ENCODE data around the gene IMP3.

The IMP3 gene

GRCh38 chr15:75647370-75648155 lies 7.5 kb upstream of the IMP3 start, which contains the start of gene SNX33:
TSS of gene SNX33 (plus strand) at chr15:75647912. CDS start at chr15:75649103, 1,191 bp downstream.
- Histone ChIP-seq H3K9me3 (ENCODE audit: low read length) (no peaks in the 10 kb centered on the region), H3K9ac (ENCODE audit: low read length) (peak within 1 kb of the TSS; percentile 84), H3K27me3 (ENCODE audit: control insufficient read depth in 1 of 2, insufficient read depth in 2 of 2, low read length in 2 of 2) (no peaks in the 10 kb centered on the region), H3K27ac (ENCODE audit: low read depth, low read length) (peak within 1 kb of the TSS; percentile 98), H3K36me3 (ENCODE audit: insufficient read depth, low read length) (no peaks in the 10 kb centered on the region), H3K4me3 (ENCODE audit: low read depth in 1 of 2, low read length in 2 of 2) (peak within 1 kb of the TSS; percentile 70 to 93), H3K4me1 (ENCODE audit: insufficient read depth, low read length) (peaks cover 48% of the 10 kb centered on the region)

- Histone ChIP-seq H3K36me3 (ENCODE audit: insufficient read depth, low read length) (no peaks in the 10 kb centered on the region), H3K9ac (ENCODE audit: low read length) (peak overlapping the region; percentile 21), H3K4me1 (ENCODE audit: insufficient read depth, low read length) (peaks cover 42% of the 10 kb centered on the region), H3K4me3 (ENCODE audit: low read depth in 1 of 2, low read length in 2 of 2) (peak overlapping the region; percentile 70 to 93), H3K27ac (ENCODE audit: low read depth, low read length) (peak overlapping the region; percentile 98), H3K9me3 (ENCODE audit: low read length) (no peaks in the 10 kb centered on the region), H3K27me3 (ENCODE audit: control insufficient read depth in 1 of 2, insufficient read depth in 2 of 2, low read length in 2 of 2) (no peaks in the 10 kb centered on the region)
Observed at GRCh38 chr15:75646944-75647364, 6.9 kb upstream of the IMP3 start.

- Histone ChIP-seq H3K36me3 (ENCODE audit: insufficient read depth, low read length) (no peaks in the 10 kb centered on the region), H3K27ac (ENCODE audit: low read depth, low read length) (peak overlapping the region; percentile 98), H3K9me3 (ENCODE audit: low read length) (no peaks in the 10 kb centered on the region), H3K27me3 (ENCODE audit: control insufficient read depth in 1 of 2, insufficient read depth in 2 of 2, low read length in 2 of 2) (no peaks in the 10 kb centered on the region), H3K4me3 (ENCODE audit: low read depth in 1 of 2, low read length in 2 of 2) (peak overlapping the region; percentile 70 to 93), H3K4me1 (ENCODE audit: insufficient read depth, low read length) (peaks cover 35% of the 10 kb centered on the region), H3K9ac (ENCODE audit: low read length) (peak overlapping the region; percentile 21)
Observed at GRCh38 chr15:75646112-75646943, 6.3 kb upstream of the IMP3 start.

GRCh38 chr15:75644376-75644775 lies 4.4 kb upstream of the IMP3 start:
- Histone ChIP-seq H3K36me3 (ENCODE audit: insufficient read depth, low read length) (no peaks in the 10 kb centered on the region), H3K9me3 (ENCODE audit: low read length) (no peaks in the 10 kb centered on the region), H3K4me3 (ENCODE audit: low read depth in 1 of 2, low read length in 2 of 2) (no peak overlapping the region), H3K27me3 (ENCODE audit: control insufficient read depth in 1 of 2, insufficient read depth in 2 of 2, low read length in 2 of 2) (no peaks in the 10 kb centered on the region), H3K4me1 (ENCODE audit: insufficient read depth, low read length) (peaks cover 23% of the 10 kb centered on the region), H3K9ac (ENCODE audit: low read length) (no peak overlapping the region), H3K27ac (ENCODE audit: low read depth, low read length) (no peak overlapping the region)

GRCh38 chr15:75641603-75642002 lies 1.6 kb upstream of the IMP3 start:
- H3K9ac ChIP-seq (ENCODE audit: low read length), result no peak overlapping the region
- no peaks in the 10 kb centered on the region for H3K36me3 ChIP-seq (ENCODE audit: insufficient read depth, low read length)
- no peak overlapping the region for H3K4me3 ChIP-seq (ENCODE audit: low read depth in 1 of 2, low read length in 2 of 2)
- H3K9me3 ChIP-seq (ENCODE audit: low read length), result no peaks in the 10 kb centered on the region
- H3K27ac ChIP-seq (ENCODE audit: low read depth, low read length), result no peak overlapping the region
- H3K27me3 ChIP-seq (ENCODE audit: control insufficient read depth in 1 of 2, insufficient read depth in 2 of 2, low read length in 2 of 2), result no peaks in the 10 kb centered on the region
- H3K4me1 ChIP-seq (ENCODE audit: insufficient read depth, low read length), result peaks cover 39% of the 10 kb centered on the region

- no peaks in the 10 kb centered on the region for H3K9me3 ChIP-seq (ENCODE audit: low read length)
- no peak overlapping the region for H3K27ac ChIP-seq (ENCODE audit: low read depth, low read length)
- H3K4me3 ChIP-seq (ENCODE audit: low read depth in 1 of 2, low read length in 2 of 2), result peak overlapping the region in 1 of 2 donors; percentile 98
- H3K27me3 ChIP-seq (ENCODE audit: control insufficient read depth in 1 of 2, insufficient read depth in 2 of 2, low read length in 2 of 2), result no peaks in the 10 kb centered on the region
- no peak overlapping the region for H3K9ac ChIP-seq (ENCODE audit: low read length)
- H3K36me3 ChIP-seq (ENCODE audit: insufficient read depth, low read length), result no peaks in the 10 kb centered on the region
- H3K4me1 ChIP-seq (ENCODE audit: insufficient read depth, low read length), result peaks cover 34% of the 10 kb centered on the region
Observed at GRCh38 chr15:75641179-75641503, 1.1 kb upstream of the IMP3 start.

- Histone ChIP-seq H3K9ac (ENCODE audit: low read length) (peak overlapping the region; percentile 81), H3K4me1 (ENCODE audit: insufficient read depth, low read length) (peaks cover 32% of the 10 kb centered on the region), H3K27ac (ENCODE audit: low read depth, low read length) (peak overlapping the region; percentile 96)
Observed at GRCh38 chr15:75640483-75641178, 607 bp upstream of the IMP3 start.

GRCh38 chr15:75639191-75639708 lies 774 bp downstream of the IMP3 start:
- H3K4me1 ChIP-seq (ENCODE audit: insufficient read depth, low read length), result peaks cover 32% of the 10 kb centered on the region

More at GRCh38 chr15:75640483-75641178, 607 bp upstream of the IMP3 start:
- H3K9me3 ChIP-seq (ENCODE audit: low read length), result no peaks in the 10 kb centered on the region
- H3K36me3 ChIP-seq (ENCODE audit: insufficient read depth, low read length), result no peaks in the 10 kb centered on the region
- H3K27me3 ChIP-seq (ENCODE audit: control insufficient read depth in 1 of 2, insufficient read depth in 2 of 2, low read length in 2 of 2), result no peaks in the 10 kb centered on the region
- peak overlapping the region; percentile 56 to 98 for H3K4me3 ChIP-seq (ENCODE audit: low read depth in 1 of 2, low read length in 2 of 2)

GRCh38 chr15:75637245-75638009 lies 2.6 kb downstream of the IMP3 start:
- no peak overlapping the region for H3K27ac ChIP-seq (ENCODE audit: low read depth, low read length)
- no peaks in the 10 kb centered on the region for H3K36me3 ChIP-seq (ENCODE audit: insufficient read depth, low read length)
- H3K9me3 ChIP-seq (ENCODE audit: low read length), result no peaks in the 10 kb centered on the region
- H3K9ac ChIP-seq (ENCODE audit: low read length), result peak overlapping the region; percentile 21
- H3K4me1 ChIP-seq (ENCODE audit: insufficient read depth, low read length), result peaks cover 32% of the 10 kb centered on the region
- no peaks in the 10 kb centered on the region for H3K27me3 ChIP-seq (ENCODE audit: control insufficient read depth in 1 of 2, insufficient read depth in 2 of 2, low read length in 2 of 2)
- no peak overlapping the region for H3K4me3 ChIP-seq (ENCODE audit: low read depth in 1 of 2, low read length in 2 of 2)

More at GRCh38 chr15:75639191-75639708, 774 bp downstream of the IMP3 start:
- Histone ChIP-seq H3K4me3 (ENCODE audit: low read depth in 1 of 2, low read length in 2 of 2) (peak overlapping the region; percentile 88 to 98), H3K9me3 (ENCODE audit: low read length) (no peaks in the 10 kb centered on the region), H3K9ac (ENCODE audit: low read length) (peak overlapping the region; percentile 18), H3K27ac (ENCODE audit: low read depth, low read length) (peak overlapping the region; percentile 96), H3K27me3 (ENCODE audit: control insufficient read depth in 1 of 2, insufficient read depth in 2 of 2, low read length in 2 of 2) (no peaks in the 10 kb centered on the region), H3K36me3 (ENCODE audit: insufficient read depth, low read length) (no peaks in the 10 kb centered on the region)

- H3K9me3 ChIP-seq (ENCODE audit: low read length), result no peaks in the 10 kb centered on the region
- no peaks in the 10 kb centered on the region for H3K36me3 ChIP-seq (ENCODE audit: insufficient read depth, low read length)
- H3K9ac ChIP-seq (ENCODE audit: low read length), result no peak overlapping the region
- no peak overlapping the region for H3K27ac ChIP-seq (ENCODE audit: low read depth, low read length)
- peaks cover 31% of the 10 kb centered on the region for H3K4me1 ChIP-seq (ENCODE audit: insufficient read depth, low read length)
- H3K4me3 ChIP-seq (ENCODE audit: low read depth in 1 of 2, low read length in 2 of 2), result no peak overlapping the region
- H3K27me3 ChIP-seq (ENCODE audit: control insufficient read depth in 1 of 2, insufficient read depth in 2 of 2, low read length in 2 of 2), result no peaks in the 10 kb centered on the region
Observed at GRCh38 chr15:75636026-75636425, 4.0 kb downstream of the IMP3 start.

Measured in muscle layer of colon (tissue), 2 donors.